Esophagus muscularis mucosa (tissue), 3 donors: Measurements from ENCODE around the gene RNF220.

Experiments used
- POLR2A ChIP-seq: fragments of 450-650 bp; IDR thresholded peaks from one replicate; pipeline ENCODE4 v1.6.1; 2017; ENCODE audit warnings: antibody characterized with exemption, moderate library complexity, mild to moderate bottlenecking, low read depth
- POLR2AphosphoS5 ChIP-seq, 2 donors: sonication (generic); formaldehyde crosslinking; IDR thresholded peaks; one replicate each; pipeline ENCODE4 v1.6.1; 2017; ENCODE audit warnings: antibody characterized with exemption in 2 of 2
- TF ChIP-seq, protein P1 (sequence below), 3 experiments: fragments of 200-600 bp in 2 of 3; fragments of 450-650 bp in 1 of 3; sonication (generic) in 2 of 3; IDR thresholded peaks; one replicate each; pipeline ENCODE4 v1.5.1; 2017 to 2019; ENCODE audit warnings: antibody characterized with exemption in 3 of 3, mild to moderate bottlenecking in 2 of 3, moderate library complexity in 1 of 3

DNA sequence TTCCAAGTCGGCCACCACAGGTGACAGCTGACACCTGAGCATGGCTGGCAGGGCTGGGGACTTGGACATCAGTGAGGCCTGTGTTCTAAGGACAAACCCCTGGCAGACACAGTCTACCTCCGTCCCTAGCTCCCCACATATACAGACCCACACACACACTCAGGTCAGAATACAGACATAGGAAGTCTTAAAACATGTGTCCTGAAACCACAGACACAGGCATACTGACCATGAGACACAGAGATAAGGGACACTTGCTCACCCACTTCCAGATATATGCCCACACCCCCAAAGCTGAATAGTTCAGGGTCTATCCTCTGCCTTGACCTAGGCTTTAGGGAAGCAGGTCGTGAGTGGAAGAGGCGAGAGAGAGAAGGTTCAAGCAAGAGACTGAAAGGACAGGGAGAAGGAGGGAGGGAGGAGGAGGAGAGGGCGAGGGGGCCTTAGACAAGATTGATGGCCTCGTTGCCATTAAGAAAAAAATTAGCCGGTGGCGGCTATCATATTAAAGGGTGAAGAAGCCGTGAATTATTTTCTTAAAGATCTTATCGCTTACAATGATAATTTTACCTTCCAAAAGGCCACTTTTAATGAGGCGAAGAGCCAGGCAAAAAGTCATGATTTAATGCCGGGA is 219.3 kb downstream of the RNF220 start:
- TF ChIP-seq, protein P1, sequence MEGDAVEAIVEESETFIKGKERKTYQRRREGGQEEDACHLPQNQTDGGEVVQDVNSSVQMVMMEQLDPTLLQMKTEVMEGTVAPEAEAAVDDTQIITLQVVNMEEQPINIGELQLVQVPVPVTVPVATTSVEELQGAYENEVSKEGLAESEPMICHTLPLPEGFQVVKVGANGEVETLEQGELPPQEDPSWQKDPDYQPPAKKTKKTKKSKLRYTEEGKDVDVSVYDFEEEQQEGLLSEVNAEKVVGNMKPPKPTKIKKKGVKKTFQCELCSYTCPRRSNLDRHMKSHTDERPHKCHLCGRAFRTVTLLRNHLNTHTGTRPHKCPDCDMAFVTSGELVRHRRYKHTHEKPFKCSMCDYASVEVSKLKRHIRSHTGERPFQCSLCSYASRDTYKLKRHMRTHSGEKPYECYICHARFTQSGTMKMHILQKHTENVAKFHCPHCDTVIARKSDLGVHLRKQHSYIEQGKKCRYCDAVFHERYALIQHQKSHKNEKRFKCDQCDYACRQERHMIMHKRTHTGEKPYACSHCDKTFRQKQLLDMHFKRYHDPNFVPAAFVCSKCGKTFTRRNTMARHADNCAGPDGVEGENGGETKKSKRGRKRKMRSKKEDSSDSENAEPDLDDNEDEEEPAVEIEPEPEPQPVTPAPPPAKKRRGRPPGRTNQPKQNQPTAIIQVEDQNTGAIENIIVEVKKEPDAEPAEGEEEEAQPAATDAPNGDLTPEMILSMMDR (IDR thresholded peaks at IDR 0.05), result no peak
- TF ChIP-seq POLR2AphosphoS5 (IDR thresholded peaks at IDR 0.05) (no peak), POLR2A (no peak)
